ENCODE results near the gene RPS6KA3. TPM values are rescaled to one million over a fixed set of nuclear protein-coding genes. Genes with fewer than 3 reads are reported as not detected.
"Not testable (repeated sequence)": the region's sequence is repeated elsewhere in the genome, so short reads cannot be mapped to it uniquely, and the experiment has no call there.

The RPS6KA3 gene
- polyA plus RNA-seq, 2 donors = 4.9 to 8.4 TPM

DNA sequence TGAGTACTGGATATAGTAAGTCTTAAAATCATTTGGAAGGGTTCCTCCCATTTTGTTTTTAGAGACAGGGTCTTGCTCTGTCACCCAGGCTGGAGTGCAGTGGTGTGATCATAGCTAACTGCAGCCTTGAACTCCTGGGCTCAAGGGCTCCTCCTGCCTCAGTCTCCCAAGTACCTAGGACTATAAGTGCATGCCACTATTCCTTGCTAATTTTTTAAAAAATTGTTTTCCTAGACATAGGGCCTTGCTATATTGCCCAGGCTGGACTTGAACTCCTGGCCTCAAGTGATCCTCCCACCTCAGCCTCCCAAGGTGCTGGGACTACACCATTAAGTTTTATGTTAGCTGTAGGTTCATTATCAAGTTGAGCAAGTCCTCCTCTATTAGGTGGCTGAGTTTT is 16.6 kb downstream of the RPS6KA3 start:
- H3K27me3 ChIP-seq (ENCODE audit: control insufficient read depth in 1 of 2, insufficient read depth in 2 of 2, low read length in 2 of 2); H3K4me1 ChIP-seq (ENCODE audit: control insufficient read depth in 2 of 2, insufficient read depth in 2 of 2, low read length in 1 of 2); H3K27ac ChIP-seq (ENCODE audit: low read depth in 2 of 2, low read length in 1 of 2); H3K9me3 ChIP-seq (ENCODE audit: control insufficient read depth in 2 of 2, insufficient read depth in 1 of 2, low read depth in 1 of 2, low read length in 1 of 2); H3K36me3 ChIP-seq (ENCODE audit: control insufficient read depth in 2 of 2, insufficient read depth in 2 of 2, low read length in 1 of 2); H3K4me3 ChIP-seq (ENCODE audit: low read depth in 1 of 2, low read length in 2 of 2): not testable (repeated sequence)

DNA sequence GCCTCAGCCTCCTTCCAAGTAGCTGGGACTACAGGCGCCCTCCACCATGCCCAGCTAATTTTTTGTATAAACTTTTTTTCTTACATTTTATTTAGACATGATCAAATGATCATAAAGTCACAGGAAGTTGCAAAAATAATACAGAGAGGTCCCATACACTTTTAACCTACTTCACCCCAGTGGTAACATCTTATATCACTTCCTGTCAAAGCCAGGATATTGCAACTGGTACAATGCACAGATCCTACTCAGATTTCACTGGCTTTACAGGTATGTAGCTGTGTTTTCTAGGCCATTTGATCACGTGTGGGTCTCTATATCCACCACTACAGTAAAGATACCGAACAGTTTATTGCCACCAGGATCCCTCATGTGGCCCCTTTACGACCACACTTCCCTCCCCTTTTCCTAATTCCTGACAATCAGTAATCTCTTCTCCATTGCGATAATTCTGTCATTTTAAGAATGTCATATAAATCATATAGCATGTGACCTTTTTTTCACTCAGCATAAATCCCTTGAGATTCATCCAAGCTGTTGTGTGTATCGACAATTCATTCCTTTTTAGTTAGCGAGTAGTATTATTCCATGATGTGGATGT is 18.0 kb downstream of the RPS6KA3 start:
- Histone ChIP-seq H3K36me3 (ENCODE audit: control insufficient read depth in 2 of 2, insufficient read depth in 2 of 2, low read length in 1 of 2) (no peaks in the 10 kb centered on the region), H3K9me3 (ENCODE audit: control insufficient read depth in 2 of 2, insufficient read depth in 1 of 2, low read depth in 1 of 2, low read length in 1 of 2) (no peaks in the 10 kb centered on the region), H3K27me3 (ENCODE audit: control insufficient read depth in 1 of 2, insufficient read depth in 2 of 2, low read length in 2 of 2) (no peaks in the 10 kb centered on the region), H3K4me1 (ENCODE audit: control insufficient read depth in 2 of 2, insufficient read depth in 2 of 2, low read length in 1 of 2) (no peaks in the 10 kb centered on the region), H3K27ac (ENCODE audit: low read depth in 2 of 2, low read length in 1 of 2) (no peak overlapping the region), H3K4me3 (ENCODE audit: low read depth in 1 of 2, low read length in 2 of 2) (no peak overlapping the region)
- 83 to 95% methylated on average over 7 of the region's 7 CpGs for WGBS, 2 donors

DNA sequence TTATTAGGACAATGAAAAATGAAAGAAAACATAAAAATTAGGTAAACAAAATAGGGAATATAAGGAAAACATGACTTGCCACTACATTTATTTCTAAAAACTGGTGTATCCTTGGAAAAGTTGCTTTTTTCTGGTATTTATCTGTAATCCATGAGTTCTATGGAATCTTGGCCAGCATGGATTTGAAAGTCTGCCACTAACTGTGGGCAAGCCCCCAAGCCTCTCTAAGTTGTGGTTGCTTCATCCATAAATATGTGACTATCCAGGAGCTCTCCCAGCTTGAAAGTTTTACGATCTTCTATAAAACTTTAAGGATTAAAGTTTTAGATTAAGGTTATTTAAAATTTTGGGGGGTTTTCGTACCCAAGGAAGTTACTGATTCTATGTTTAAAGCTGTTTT is 21.8 kb downstream of the RPS6KA3 start:
- H3K27me3 ChIP-seq (ENCODE audit: control insufficient read depth in 1 of 2, insufficient read depth in 2 of 2, low read length in 2 of 2) = no peaks in the 10 kb centered on the region
- no peaks in the 10 kb centered on the region for H3K9me3 ChIP-seq (ENCODE audit: control insufficient read depth in 2 of 2, insufficient read depth in 1 of 2, low read depth in 1 of 2, low read length in 1 of 2)
- no peak overlapping the region for H3K4me3 ChIP-seq (ENCODE audit: low read depth in 1 of 2, low read length in 2 of 2)
- 69 to 80% methylated on average over 2 of the region's 2 CpGs for WGBS, 2 donors
- no peak overlapping the region for H3K27ac ChIP-seq (ENCODE audit: low read depth in 2 of 2, low read length in 1 of 2)
- no peaks in the 10 kb centered on the region for H3K36me3 ChIP-seq (ENCODE audit: control insufficient read depth in 2 of 2, insufficient read depth in 2 of 2, low read length in 1 of 2)
- no peaks in the 10 kb centered on the region for H3K4me1 ChIP-seq (ENCODE audit: control insufficient read depth in 2 of 2, insufficient read depth in 2 of 2, low read length in 1 of 2)

DNA sequence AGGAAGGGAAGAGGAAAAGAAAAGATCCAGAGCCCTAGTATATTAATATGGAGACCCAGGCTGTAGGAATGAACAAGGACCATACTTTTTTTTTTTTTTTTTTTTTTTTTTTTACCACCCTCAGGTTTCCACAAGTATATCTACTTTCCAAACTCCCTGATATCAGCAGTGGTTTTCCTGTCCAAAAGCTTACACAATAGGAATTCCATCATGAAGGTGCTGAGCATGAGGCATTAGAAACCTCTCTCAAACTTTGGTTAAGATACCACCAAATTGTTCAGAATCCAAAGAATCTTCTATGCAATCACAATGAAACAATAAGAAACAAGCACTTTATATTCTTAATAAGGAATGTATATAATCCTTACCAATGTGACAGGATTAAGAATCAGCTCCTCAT is 26.5 kb downstream of the RPS6KA3 start:
- H3K36me3 ChIP-seq (ENCODE audit: control insufficient read depth in 2 of 2, insufficient read depth in 2 of 2, low read length in 1 of 2) = no peaks in the 10 kb centered on the region
- H3K27ac ChIP-seq (ENCODE audit: low read depth in 2 of 2, low read length in 1 of 2) = no peak overlapping the region
- H3K27me3 ChIP-seq (ENCODE audit: control insufficient read depth in 1 of 2, insufficient read depth in 2 of 2, low read length in 2 of 2) = no peaks in the 10 kb centered on the region
- H3K4me3 ChIP-seq (ENCODE audit: low read depth in 1 of 2, low read length in 2 of 2) = no peak overlapping the region
- H3K9me3 ChIP-seq (ENCODE audit: control insufficient read depth in 2 of 2, insufficient read depth in 1 of 2, low read depth in 1 of 2, low read length in 1 of 2) = no peaks in the 10 kb centered on the region
- no peaks in the 10 kb centered on the region for H3K4me1 ChIP-seq (ENCODE audit: control insufficient read depth in 2 of 2, insufficient read depth in 2 of 2, low read length in 1 of 2)

DNA sequence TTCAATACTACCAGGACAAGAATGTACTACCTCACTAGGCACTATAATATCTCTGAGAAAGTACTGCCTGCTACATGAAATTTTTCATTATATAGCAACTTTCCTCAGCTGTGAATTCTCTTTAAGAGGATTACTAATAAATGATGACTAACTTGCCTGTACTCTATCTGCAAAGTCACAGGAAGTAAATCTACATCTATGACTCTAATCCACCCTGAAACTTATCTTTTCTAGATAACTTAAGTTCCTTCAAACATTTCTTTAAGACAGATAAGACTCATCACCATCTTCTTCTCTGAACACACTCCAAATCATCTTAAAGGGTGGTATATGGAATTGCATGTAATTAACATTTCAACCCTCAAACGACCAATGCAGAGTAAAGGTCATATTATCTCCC is 28.8 kb downstream of the RPS6KA3 start:
- Histone ChIP-seq H3K36me3 (ENCODE audit: control insufficient read depth in 2 of 2, insufficient read depth in 2 of 2, low read length in 1 of 2) (no peaks in the 10 kb centered on the region), H3K4me3 (ENCODE audit: low read depth in 1 of 2, low read length in 2 of 2) (no peak overlapping the region), H3K9me3 (ENCODE audit: control insufficient read depth in 2 of 2, insufficient read depth in 1 of 2, low read depth in 1 of 2, low read length in 1 of 2) (no peaks in the 10 kb centered on the region), H3K27ac (ENCODE audit: low read depth in 2 of 2, low read length in 1 of 2) (no peak overlapping the region), H3K27me3 (ENCODE audit: control insufficient read depth in 1 of 2, insufficient read depth in 2 of 2, low read length in 2 of 2) (no peaks in the 10 kb centered on the region), H3K4me1 (ENCODE audit: control insufficient read depth in 2 of 2, insufficient read depth in 2 of 2, low read length in 1 of 2) (no peaks in the 10 kb centered on the region)
- 46 to 68% methylated on average over 1 of the region's 1 CpG for WGBS, 2 donors

DNA sequence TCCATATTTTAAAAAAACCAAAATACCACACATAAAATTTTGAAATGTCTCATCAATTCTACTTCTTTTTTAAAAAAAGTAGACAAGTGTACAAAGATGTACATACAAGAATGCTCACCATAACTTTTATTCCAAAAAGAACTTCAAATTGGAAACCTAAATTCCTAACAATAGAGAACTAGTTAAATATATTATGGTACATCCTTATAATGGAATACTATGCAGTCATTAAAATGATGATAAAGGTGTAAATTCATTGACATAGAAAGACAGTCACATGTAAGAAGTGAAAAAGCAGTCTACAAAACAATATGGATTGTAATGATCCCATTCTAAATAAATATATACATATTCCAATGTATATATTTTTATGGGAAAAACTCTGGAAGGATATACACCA is 31.0 kb downstream of the RPS6KA3 start:
- Histone ChIP-seq H3K9me3 (ENCODE audit: control insufficient read depth in 2 of 2, insufficient read depth in 1 of 2, low read depth in 1 of 2, low read length in 1 of 2) (no peaks in the 10 kb centered on the region), H3K4me3 (ENCODE audit: low read depth in 1 of 2, low read length in 2 of 2) (no peak overlapping the region), H3K27me3 (ENCODE audit: control insufficient read depth in 1 of 2, insufficient read depth in 2 of 2, low read length in 2 of 2) (no peaks in the 10 kb centered on the region), H3K4me1 (ENCODE audit: control insufficient read depth in 2 of 2, insufficient read depth in 2 of 2, low read length in 1 of 2) (no peaks in the 10 kb centered on the region), H3K36me3 (ENCODE audit: control insufficient read depth in 2 of 2, insufficient read depth in 2 of 2, low read length in 1 of 2) (peaks cover 0 to 2% of the 10 kb centered on the region in 2 donors), H3K27ac (ENCODE audit: low read depth in 2 of 2, low read length in 1 of 2) (no peak overlapping the region)

DNA sequence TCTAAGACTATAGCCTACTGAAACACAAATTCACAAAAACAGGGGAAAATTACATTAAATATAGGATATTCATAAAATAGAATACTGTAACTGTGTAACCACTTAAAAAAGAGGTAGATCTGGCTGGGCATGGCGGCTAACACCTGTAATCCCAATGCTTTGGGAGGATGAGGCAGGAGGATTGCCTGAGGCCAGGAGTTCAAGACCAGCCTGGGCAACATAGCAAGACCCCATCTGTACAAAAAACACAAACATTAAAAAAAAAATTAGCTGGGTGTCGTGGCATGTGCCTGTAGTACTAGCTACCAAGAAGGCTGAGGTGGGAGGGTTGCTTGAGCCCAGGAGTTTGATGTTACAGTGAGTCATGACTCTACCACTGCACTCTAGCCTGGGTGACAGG is 33.4 kb downstream of the RPS6KA3 start:
- Histone ChIP-seq H3K4me3 (ENCODE audit: low read depth in 1 of 2, low read length in 2 of 2) (no peak overlapping the region), H3K4me1 (ENCODE audit: control insufficient read depth in 2 of 2, insufficient read depth in 2 of 2, low read length in 1 of 2) (no peaks in the 10 kb centered on the region), H3K27ac (ENCODE audit: low read depth in 2 of 2, low read length in 1 of 2) (no peak overlapping the region), H3K36me3 (ENCODE audit: control insufficient read depth in 2 of 2, insufficient read depth in 2 of 2, low read length in 1 of 2) (peaks cover 0 to 2% of the 10 kb centered on the region in 2 donors), H3K9me3 (ENCODE audit: control insufficient read depth in 2 of 2, insufficient read depth in 1 of 2, low read depth in 1 of 2, low read length in 1 of 2) (no peaks in the 10 kb centered on the region), H3K27me3 (ENCODE audit: control insufficient read depth in 1 of 2, insufficient read depth in 2 of 2, low read length in 2 of 2) (no peaks in the 10 kb centered on the region)
- WGBS, 2 donors = 80 to 96% methylated on average over 2 of the region's 2 CpGs

DNA sequence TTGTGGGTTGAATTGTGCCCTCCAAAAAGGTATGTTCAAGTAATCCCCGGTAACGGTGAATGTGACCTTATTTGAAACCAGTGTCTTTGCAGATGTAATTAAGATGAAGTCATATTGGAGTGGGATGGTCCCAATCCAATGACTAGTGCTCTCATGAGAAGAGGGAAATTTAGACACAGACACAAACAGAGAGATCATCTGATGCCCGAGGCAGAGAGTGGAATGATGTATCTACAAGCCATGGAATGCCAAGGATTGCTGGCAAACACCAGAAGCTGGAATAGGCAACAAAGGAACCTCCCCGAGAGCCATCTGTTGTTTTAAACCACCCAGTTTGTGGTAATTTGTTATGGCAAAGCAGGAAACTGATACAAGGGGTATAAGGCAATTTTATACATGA is 35.1 kb downstream of the RPS6KA3 start:
- Histone ChIP-seq H3K36me3 (ENCODE audit: control insufficient read depth in 2 of 2, insufficient read depth in 2 of 2, low read length in 1 of 2) (peaks cover 0 to 2% of the 10 kb centered on the region in 2 donors), H3K9me3 (ENCODE audit: control insufficient read depth in 2 of 2, insufficient read depth in 1 of 2, low read depth in 1 of 2, low read length in 1 of 2) (no peaks in the 10 kb centered on the region)
- 65 to 71% methylated on average over 4 of the region's 4 CpGs for WGBS, 2 donors

DNA sequence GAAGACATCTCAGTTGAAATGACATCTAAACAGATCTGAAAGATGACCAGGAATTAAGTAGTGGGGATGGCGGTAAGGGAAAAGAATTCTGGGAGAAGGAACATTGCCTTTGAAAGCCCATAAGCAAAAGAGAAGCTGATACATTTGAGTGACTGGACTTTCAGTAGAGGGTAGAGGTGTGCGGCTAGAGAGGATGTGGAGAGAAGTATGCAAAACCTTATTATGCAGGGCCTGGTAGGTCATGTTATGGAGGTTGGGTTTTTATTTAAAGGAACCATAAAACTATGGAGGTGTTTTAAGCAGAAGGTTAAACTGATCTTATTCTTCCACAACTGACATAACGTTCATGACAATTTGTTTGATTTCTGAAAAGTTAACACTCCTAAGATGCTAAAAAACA is 36.3 kb downstream of the RPS6KA3 start:
- Histone ChIP-seq H3K9me3 (ENCODE audit: control insufficient read depth in 2 of 2, insufficient read depth in 1 of 2, low read depth in 1 of 2, low read length in 1 of 2) (no peaks in the 10 kb centered on the region), H3K4me1 (ENCODE audit: control insufficient read depth in 2 of 2, insufficient read depth in 2 of 2, low read length in 1 of 2) (no peaks in the 10 kb centered on the region), H3K36me3 (ENCODE audit: control insufficient read depth in 2 of 2, insufficient read depth in 2 of 2, low read length in 1 of 2) (peaks cover 0 to 2% of the 10 kb centered on the region in 2 donors), H3K27ac (ENCODE audit: low read depth in 2 of 2, low read length in 1 of 2) (no peak overlapping the region), H3K27me3 (ENCODE audit: control insufficient read depth in 1 of 2, insufficient read depth in 2 of 2, low read length in 2 of 2) (no peaks in the 10 kb centered on the region), H3K4me3 (ENCODE audit: low read depth in 1 of 2, low read length in 2 of 2) (no peak overlapping the region)
- WGBS, 2 donors = 83 to 97% methylated on average over 3 of the region's 3 CpGs

More for the DNA sequence above, 35.1 kb downstream of the RPS6KA3 start:
- Histone ChIP-seq H3K27ac (ENCODE audit: low read depth in 2 of 2, low read length in 1 of 2) (no peak overlapping the region), H3K4me3 (ENCODE audit: low read depth in 1 of 2, low read length in 2 of 2) (no peak overlapping the region), H3K27me3 (ENCODE audit: control insufficient read depth in 1 of 2, insufficient read depth in 2 of 2, low read length in 2 of 2) (no peaks in the 10 kb centered on the region), H3K4me1 (ENCODE audit: control insufficient read depth in 2 of 2, insufficient read depth in 2 of 2, low read length in 1 of 2) (no peaks in the 10 kb centered on the region)

DNA sequence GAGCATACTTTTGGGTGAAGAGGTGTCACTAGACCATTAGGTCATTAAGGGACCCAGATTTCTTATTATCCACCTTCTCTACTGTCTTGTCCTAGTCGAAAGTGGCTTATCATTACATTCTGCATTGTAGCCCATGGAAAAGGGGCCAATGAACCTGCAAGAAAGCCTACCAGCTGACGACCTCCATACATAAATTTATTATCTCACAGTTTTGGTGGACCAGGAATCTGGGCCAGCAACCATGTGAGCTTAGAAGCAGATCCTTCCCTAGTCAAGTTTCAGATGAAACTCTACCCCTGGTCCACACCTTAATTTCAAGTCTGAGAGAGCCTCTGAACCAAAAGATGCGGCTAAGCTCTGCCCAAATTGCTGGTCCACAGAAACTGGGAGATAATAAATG is 37.6 kb downstream of the RPS6KA3 start:
- Histone ChIP-seq H3K36me3 (ENCODE audit: control insufficient read depth in 2 of 2, insufficient read depth in 2 of 2, low read length in 1 of 2) (peaks cover 0 to 2% of the 10 kb centered on the region in 2 donors), H3K27ac (ENCODE audit: low read depth in 2 of 2, low read length in 1 of 2) (no peak overlapping the region), H3K4me1 (ENCODE audit: control insufficient read depth in 2 of 2, insufficient read depth in 2 of 2, low read length in 1 of 2) (no peaks in the 10 kb centered on the region), H3K9me3 (ENCODE audit: control insufficient read depth in 2 of 2, insufficient read depth in 1 of 2, low read depth in 1 of 2, low read length in 1 of 2) (no peaks in the 10 kb centered on the region), H3K4me3 (ENCODE audit: low read depth in 1 of 2, low read length in 2 of 2) (no peak overlapping the region), H3K27me3 (ENCODE audit: control insufficient read depth in 1 of 2, insufficient read depth in 2 of 2, low read length in 2 of 2) (no peaks in the 10 kb centered on the region)
- 82 to 98% methylated on average over 3 of the region's 3 CpGs for WGBS, 2 donors

Data from esophagus (tissue), 2 donors.